GM12872 (cell line): ENCODE results near the gene ILKAP.

Experiments
- TF ChIP-seq, protein P1 (sequence below): IDR thresholded peaks from 3 replicates; pipeline ENCODE4 v1.5.1; 2011; ENCODE audit warnings: low read depth, mild to moderate bottlenecking, low read length, moderate library complexity; ENCODE audit not compliant: insufficient read depth

The ILKAP gene

DNA sequence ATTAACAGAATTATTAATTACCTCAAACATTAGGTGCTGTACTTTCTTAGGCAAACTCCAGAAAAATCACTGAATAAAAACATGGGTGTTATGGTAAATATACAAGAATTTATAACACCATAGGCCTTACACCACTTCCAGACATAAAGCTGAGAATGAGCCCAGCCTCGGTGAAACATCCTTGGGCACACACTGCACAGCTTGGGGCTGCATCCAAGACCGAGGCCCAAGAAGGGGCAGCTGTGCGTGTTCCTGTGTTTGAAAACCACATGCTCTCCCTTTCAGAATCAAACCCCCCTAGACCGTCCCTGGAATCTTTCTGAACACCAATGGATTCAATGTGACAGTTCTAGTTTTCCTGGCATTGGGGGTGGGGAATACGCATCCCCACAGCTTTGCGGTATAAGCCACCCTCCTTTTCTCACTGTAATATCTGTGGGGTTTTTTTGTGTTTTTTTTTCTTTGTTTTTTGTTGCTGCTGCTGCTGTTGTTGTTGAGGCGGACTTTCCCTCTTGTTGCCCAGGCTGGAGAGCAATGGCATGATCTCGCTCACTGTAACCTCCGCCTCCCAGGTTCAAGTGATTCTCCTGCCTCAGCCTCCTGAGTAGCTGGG lies 31.8 kb downstream of the ILKAP start:
- TF ChIP-seq, protein P1, sequence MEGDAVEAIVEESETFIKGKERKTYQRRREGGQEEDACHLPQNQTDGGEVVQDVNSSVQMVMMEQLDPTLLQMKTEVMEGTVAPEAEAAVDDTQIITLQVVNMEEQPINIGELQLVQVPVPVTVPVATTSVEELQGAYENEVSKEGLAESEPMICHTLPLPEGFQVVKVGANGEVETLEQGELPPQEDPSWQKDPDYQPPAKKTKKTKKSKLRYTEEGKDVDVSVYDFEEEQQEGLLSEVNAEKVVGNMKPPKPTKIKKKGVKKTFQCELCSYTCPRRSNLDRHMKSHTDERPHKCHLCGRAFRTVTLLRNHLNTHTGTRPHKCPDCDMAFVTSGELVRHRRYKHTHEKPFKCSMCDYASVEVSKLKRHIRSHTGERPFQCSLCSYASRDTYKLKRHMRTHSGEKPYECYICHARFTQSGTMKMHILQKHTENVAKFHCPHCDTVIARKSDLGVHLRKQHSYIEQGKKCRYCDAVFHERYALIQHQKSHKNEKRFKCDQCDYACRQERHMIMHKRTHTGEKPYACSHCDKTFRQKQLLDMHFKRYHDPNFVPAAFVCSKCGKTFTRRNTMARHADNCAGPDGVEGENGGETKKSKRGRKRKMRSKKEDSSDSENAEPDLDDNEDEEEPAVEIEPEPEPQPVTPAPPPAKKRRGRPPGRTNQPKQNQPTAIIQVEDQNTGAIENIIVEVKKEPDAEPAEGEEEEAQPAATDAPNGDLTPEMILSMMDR = no peak

DNA sequence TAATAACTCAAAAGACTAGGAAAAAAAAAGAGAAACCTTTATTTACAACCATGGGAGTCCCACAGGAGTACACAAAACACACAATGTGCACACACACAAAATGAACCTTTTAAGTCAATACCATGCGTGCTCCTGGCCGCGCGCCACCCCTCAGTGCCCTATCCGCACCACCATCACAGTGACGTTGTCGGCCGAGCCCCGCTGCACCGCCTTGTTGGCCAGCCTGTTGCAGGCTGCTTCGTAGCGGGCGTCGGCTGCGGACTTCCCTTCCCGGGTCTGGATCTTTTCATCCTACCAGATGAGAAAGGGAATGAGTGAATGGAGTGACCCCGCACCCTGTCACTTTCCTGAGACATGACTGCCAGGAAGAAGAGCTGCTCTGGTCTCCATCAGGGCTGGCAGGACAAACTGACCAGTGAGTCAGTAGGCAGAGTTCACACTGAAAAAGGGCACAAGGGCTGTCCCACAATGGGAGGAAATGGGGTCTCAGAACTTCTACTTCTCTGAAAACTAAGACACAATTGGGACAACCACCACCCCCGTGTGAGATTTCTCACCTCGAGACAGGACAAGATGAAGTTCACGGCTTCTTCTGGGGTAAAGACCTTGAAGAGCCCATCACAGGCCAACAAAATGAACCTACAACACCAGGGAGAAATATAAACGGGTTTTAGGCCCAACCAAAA lies 33.0 kb downstream of the ILKAP start:
- TF ChIP-seq, protein P1 = no peak

- TF ChIP-seq, protein P1 = no peak
Measured at GRCh38 chr2:238169708-238170251, 33.7 kb downstream of the ILKAP start.

GRCh38 chr2:238169048-238169707 lies 34.3 kb downstream of the ILKAP start:
- TF ChIP-seq, protein P1 = no peak

GRCh38 chr2:238168196-238169047 lies 35.1 kb downstream of the ILKAP start:
- TF ChIP-seq, protein P1 = no peak

GRCh38 chr2:238167761-238168160 lies 35.7 kb downstream of the ILKAP start:
- TF ChIP-seq, protein P1 = no peak

- TF ChIP-seq, protein P1 = no peak
Measured at GRCh38 chr2:238167344-238167715, 36.2 kb downstream of the ILKAP start.
